GM18868 (cell line): ENCODE data around the gene FAM120C.

Experiments used
- ATAC-seq: cut with Tn5 transposase; IDR thresholded peaks from one replicate; pipeline ENCODE4 v1.9.1; 2021; ENCODE audit warnings: mild to moderate bottlenecking, moderate library complexity; ENCODE audit not compliant: unreplicated experiment

Gene FAM120C

GRCh38 chrX:54043056-54043455, 140.0 kb downstream of the FAM120C start:
- no peak for ATAC-seq

DNA sequence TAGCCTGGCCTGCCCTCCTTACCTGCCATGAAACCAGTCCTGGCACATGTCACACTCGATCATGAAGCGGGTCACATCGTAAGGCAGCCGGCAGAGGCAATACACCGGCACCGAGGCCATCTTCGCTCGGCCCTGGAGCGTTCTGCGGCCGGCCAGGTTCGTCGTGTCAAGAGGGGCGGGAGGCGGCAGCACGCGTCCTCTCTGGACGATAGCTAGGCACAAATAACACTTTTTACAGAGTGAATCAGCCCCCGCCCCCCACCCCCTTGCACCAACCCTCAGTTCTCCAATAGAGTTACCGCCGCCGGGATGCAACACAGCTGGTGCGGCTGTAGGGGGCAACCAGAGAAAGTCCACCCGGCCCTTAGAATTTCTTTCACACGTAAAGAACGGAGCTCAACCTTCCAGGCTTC, 140.4 kb downstream of the FAM120C start:
- ATAC-seq: no peak

DNA sequence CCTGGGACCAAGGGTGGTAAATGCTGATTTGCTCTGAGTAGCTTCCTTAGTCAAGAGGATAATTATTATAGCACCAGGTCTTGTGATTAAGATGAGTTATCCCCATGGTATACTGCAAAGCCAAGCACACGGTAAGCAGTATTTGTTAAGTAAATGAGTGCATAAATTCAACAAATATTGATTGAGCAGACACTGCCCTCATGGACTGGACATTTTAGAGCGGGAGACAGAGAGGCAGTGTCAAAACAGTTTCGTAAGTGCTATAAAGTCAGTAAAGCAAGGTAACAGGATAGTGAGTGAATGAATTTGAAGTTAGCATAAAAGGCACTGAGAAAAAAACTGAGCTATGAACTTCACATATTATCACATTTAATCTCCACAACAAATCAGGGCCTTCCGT, 152.7 kb downstream of the FAM120C start:
- ATAC-seq: no peak

DNA sequence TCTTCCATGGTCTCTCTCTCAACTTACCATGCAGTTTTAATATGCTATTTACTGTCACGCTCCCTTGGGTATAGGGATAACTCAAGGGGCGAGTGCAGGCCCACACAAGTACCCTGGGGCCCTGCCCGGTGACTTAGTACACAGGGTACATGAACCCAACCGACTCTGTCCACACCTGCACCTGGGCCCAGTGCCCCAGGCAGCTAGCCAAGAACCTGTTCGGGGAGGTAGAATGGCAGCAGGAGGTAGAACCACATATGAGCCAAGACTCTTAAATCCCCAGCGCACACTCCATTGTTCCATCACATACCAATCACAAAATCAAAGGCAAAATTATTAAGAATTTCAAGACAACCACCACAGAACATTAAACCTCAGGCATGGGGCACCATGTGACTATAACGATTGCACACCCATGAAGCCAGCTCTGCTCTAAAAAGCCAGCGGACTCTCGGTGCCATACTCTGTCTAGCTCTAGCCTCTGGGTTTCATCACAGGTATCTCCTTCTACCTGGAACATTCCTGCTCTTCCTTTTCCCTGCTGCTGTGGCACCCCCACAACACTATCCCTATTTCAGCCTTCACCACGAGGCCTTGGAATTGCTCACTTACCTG, 153.4 kb downstream of the FAM120C start:
- ATAC-seq: no peak

GRCh38 chrX:54024350-54024749, 158.7 kb downstream of the FAM120C start:
- no peak for ATAC-seq
